ENCODE results near the gene SMC5.

- no peak for TF ChIP-seq POLR2A (IDR thresholded peaks at IDR 0.05)
- no peak for TF ChIP-seq CTCF (IDR thresholded peaks at IDR 0.05)
Observed at GRCh38 chr9:70259512-70259802, 679 bp downstream of the SMC5 start.

All from uterus (tissue), 2 donors.